Stimulated activated CD4-positive, alpha-beta T cell treated with anti-CD3 and anti-CD28 coated beads, Interleukin-1b, Interleukin-23, amount 100 ng/mL, for 24 hours (primary cell): ENCODE measurements around the gene CDH4.

ENCODE experiments used
- DNase-seq, 4 experiments: peaks; one replicate each; pipeline ENCODE4 v3.0.0-alpha.2; 2020; ENCODE audit warnings: low read depth in 4 of 4, low spot score in 1 of 4

The CDH4 gene

DNA sequence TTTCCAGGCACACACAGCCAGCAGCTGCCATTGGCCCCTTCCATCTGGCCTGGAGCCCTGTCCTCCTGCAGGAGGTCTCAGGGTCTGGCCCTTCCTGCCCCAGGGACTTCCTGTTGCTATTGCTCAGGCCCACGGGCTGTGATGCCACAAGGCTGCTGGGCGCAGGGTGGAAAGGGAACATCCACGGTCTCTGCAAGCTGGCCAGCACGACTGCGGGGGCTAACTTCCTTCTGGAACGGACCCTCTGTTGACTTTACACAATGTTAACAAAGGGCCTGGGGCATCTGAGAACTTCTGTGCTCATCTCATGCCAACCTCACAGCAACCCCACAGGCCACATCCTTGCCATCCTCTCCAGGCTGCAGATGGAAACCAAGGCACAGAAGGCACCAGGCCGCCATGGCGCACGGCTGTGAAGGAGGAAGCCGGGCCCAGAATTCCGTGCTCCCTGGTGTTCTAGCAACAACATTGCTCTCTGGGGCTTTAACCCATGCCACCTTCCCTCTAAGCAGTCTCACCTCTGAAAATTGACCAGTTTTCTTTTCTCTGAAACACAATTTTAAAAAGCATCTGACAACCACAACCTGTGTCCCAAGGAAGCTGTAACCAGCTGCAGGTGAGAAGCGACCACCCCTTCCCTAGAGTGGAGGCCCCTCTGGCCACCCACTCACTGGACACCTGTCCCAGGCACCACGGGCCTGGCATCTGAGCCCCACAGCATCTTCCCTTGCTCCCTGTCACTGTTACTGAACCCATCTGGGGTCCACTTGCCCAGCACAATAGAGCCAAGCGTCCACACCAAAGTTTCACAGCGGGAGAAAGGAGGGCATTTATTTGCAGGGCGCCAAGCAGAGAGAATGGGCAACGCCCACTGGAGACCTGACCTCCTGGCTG lies 261.3 kb downstream of the CDH4 start:
- DNase-seq = no peak

DNA sequence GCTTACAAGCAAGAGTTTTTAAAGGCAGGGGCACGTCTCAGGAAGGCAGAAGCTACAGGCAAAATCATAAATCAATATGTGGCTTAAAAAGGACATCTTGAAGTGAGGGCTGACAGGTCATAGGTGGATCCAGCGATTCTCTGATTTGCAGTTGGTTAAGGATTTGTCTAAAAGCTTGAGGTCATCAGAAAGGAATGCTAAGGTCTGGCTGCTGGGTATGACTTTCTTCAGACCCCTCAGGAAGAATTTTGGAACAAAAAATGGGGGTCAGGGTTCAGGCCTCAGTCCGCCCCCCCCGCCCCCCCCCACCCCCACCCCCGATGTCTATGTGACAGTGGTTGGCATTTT lies 261.9 kb downstream of the CDH4 start:
- no peak for DNase-seq

DNA sequence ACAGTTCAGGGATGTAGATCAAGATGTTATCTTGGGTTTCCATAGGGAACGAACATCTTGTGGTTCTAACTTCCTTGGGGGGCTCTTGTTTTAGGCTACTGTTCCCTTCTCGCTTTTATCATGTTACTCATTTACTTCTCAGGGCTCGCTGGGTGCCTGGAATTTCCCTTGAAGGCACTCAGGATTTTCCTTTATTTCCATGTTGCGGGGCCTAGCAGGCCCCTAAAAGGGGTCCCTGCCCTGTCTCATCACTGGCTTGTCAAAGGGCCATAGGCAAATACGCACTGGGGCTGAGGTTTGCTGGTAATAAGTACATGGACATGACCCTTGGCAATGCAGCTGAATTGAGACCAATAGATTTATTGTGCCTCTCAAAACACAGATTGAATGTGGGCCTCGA lies 262.3 kb downstream of the CDH4 start:
- DNase-seq = no peak

GRCh38 chr20:61514805-61515505 lies 262.9 kb downstream of the CDH4 start:
- DNase-seq = no peak

GRCh38 chr20:61515922-61516321 lies 263.9 kb downstream of the CDH4 start:
- no peak for DNase-seq

- no peak for DNase-seq
Observed at GRCh38 chr20:61516346-61517208, 264.5 kb downstream of the CDH4 start.

DNA sequence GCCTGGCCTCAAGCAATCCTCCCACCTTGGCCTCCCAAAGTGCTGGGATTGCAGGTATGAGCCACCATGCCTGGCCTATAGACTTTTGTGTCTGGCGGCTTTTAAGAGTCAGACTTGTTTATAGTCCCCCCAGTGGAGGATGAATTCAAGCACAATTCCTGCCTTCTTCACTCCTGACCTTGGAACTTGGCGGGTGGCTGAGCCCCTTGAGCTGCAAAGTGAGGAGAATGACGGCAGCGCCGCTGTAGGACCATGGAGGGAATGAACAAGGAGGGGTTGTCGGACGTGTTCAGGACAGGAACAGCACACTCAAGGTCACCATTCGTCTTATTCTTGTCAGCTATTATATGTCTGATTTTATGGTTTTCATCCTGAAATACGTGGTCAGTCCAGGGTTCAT lies 265.4 kb downstream of the CDH4 start:
- no peak for DNase-seq

GRCh38 chr20:61518424-61518951 lies 266.4 kb downstream of the CDH4 start:
- no peak for DNase-seq

DNA sequence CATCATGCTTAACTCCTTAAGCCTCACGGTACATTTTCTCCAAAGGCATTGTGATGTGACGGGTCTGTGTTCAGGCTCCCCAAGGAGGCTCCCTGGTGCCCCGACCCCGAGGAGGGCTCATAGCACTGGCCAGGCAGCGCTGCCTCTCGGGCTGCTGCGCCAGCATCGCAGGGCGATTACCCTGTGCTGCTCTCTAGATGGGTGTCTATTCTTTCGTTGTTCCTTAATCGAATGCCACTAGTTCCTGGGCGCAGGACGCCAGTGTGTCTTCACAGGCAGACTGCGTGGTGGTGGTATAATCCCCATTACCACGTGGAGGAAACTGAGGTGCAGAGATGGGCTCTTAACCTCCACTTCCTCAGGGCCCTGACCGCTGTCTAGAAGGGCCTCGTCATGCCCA lies 267.4 kb downstream of the CDH4 start:
- DNase-seq = no peak

GRCh38 chr20:61520076-61520892 lies 268.2 kb downstream of the CDH4 start:
- no peak for DNase-seq

DNA sequence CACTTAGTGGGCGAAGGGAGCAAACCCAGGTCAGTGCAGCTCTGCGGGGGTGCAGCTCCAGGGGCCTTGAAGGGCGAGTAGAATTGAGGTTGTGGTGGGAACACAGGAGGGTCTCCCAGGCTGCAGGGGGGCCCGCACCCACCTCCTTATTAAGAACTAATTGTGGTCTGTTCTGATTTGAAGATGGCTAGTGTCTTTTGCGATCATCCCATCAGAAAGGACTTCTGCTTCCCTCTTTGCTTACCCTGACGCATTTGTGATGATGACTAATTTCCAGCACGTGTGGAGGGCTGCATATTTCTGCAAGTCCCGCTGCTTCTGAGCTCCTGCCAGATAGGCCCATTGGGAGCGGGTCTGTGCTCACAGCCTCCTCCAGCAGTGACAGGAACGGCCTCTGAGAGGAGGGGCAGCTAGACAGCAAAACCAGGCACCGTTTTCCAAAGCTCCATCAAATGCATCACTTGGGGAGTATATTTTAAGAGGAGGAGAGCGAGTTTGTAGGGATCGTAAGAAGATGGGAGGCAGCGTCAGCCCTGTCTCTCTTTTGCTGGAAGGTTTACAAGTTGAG lies 268.9 kb downstream of the CDH4 start:
- no peak for DNase-seq

- DNase-seq = no peak
Observed at GRCh38 chr20:61521687-61522420, 269.8 kb downstream of the CDH4 start.

GRCh38 chr20:61522498-61523090 lies 270.5 kb downstream of the CDH4 start:
- DNase-seq = no peak

GRCh38 chr20:61523145-61523544 lies 271.1 kb downstream of the CDH4 start:
- DNase-seq = no peak

- no peak for DNase-seq
Observed at GRCh38 chr20:61524951-61525666, 273.0 kb downstream of the CDH4 start.

- DNase-seq = no peak
Observed at GRCh38 chr20:61525781-61526431, 273.8 kb downstream of the CDH4 start.

DNA sequence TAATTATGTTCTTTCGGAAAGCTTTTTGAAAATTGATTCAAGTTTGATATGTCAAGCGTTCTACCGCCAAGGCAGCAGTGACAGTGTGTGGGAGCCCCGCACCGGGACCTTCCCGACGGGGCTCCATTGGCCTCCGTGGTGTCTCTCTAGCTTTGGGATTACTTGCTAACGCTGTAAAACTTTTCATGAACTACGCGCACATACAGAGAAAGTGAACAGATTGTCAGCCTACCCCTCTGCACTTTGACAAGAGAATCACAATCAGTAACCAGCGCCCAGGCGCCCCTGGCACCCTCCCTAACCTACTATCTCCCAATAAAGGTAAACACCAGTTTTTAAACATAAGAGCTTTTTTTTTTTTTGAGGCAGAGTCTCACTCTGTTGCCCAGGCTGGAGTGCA lies 274.8 kb downstream of the CDH4 start:
- no peak for DNase-seq

DNA sequence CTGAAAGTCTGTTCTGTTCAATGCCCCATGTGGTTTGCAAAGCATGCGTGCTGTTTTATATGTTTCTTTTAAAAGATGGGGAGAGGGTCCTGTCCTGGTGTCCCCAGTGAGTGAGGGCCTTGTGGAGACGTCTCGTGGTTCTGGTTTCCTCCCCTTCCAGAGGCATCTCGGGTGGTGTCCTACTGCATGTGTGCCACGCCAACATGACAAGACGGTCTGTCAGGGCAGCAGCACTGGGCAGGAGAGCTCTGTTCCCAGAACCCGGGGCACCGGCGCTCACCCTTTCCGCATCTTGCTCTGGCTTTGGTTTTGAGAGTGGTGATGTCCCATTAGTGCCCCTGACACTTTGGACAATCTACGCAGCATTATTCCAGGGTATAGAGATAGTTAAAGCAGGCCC lies 275.6 kb downstream of the CDH4 start:
- DNase-seq = no peak
